DOHH2 (cell line): ENCODE results near the gene RPP40.
"Not testable (repeated sequence)": the region's sequence is repeated elsewhere in the genome, so short reads cannot be mapped to it uniquely, and the experiment has no call there.

Source experiments
- H3F3A ChIP-seq: fragments of 200-600 bp; sonication (generic), shearing (Covaris generic); 2 replicates; pipeline ENCODE4 v1.6.0; 2016; ENCODE audit warnings: antibody characterized with exemption, mild to moderate bottlenecking; ENCODE audit not compliant: control insufficient read depth, insufficient read depth
- H3K27ac ChIP-seq: fragments of 200-600 bp; sonication (generic); 2 replicates; pipeline ENCODE4 v1.5.1; 2014; ENCODE audit warnings: low read depth, mild to moderate bottlenecking, low read length, moderate library complexity
- H3K27me3 ChIP-seq: fragments of 200-600 bp; sonication (generic); 2 replicates; pipeline ENCODE4 v1.6.1; 2014; ENCODE audit warnings: mild to moderate bottlenecking, low read length, mixed read lengths; ENCODE audit not compliant: control insufficient read depth
- H3K36me3 ChIP-seq: fragments of 200-600 bp; sonication (generic); 2 replicates; pipeline ENCODE4 v1.6.1; 2014; ENCODE audit warnings: mild to moderate bottlenecking, low read length, moderate library complexity, mixed read lengths; ENCODE audit not compliant: control insufficient read depth
- H3K4me1 ChIP-seq: fragments of 200-600 bp; sonication (generic); 2 replicates; pipeline ENCODE4 v1.6.1; 2014; ENCODE audit warnings: mild to moderate bottlenecking, low read length, mixed read lengths; ENCODE audit not compliant: control insufficient read depth
- H3K4me2 ChIP-seq: fragments of 200-600 bp; sonication (generic); 2 replicates; pipeline ENCODE4 v1.6.0; 2014; ENCODE audit warnings: mild to moderate bottlenecking, low read length, moderate library complexity
- H3K4me3 ChIP-seq: fragments of 200-600 bp; sonication (generic); 2 replicates; pipeline ENCODE4 v1.5.1; 2014; ENCODE audit warnings: mild to moderate bottlenecking, low read length, mixed read lengths
- H3K79me2 ChIP-seq: fragments of 200-600 bp; sonication (generic); 2 replicates; pipeline ENCODE4 v1.6.1; 2014; ENCODE audit warnings: mild to moderate bottlenecking, low read length, mixed read lengths; ENCODE audit not compliant: control insufficient read depth
- H3K9me2 ChIP-seq: fragments of 200-600 bp; sonication (generic); replicated peaks from 2 replicates; pipeline ENCODE4 v1.6.1; 2014; ENCODE audit warnings: mild to moderate bottlenecking, low read length, mixed read lengths; ENCODE audit not compliant: control insufficient read depth
- H3K9me3 ChIP-seq: fragments of 200-600 bp; sonication (generic); 2 replicates; pipeline ENCODE4 v1.6.1; 2014; ENCODE audit warnings: antibody characterized with exemption, low read length, mixed read lengths; ENCODE audit not compliant: control insufficient read depth, insufficient read depth
- H4K20me1 ChIP-seq: fragments of 200-600 bp; sonication (generic); 2 replicates; pipeline ENCODE4 v1.6.0; 2014; ENCODE audit warnings: low read depth, mild to moderate bottlenecking, antibody characterized with exemption, low read length, moderate library complexity; ENCODE audit not compliant: control insufficient read depth, insufficient read depth
- CTCF ChIP-seq: fragments of 200-600 bp; sonication (generic); IDR thresholded peaks from one replicate; pipeline ENCODE4 v1.5.1; 2014; ENCODE audit warnings: antibody characterized with exemption, mild to moderate bottlenecking, low read depth, low read length; ENCODE audit not compliant: poor library complexity, severe bottlenecking
- EZH2phosphoT487 ChIP-seq: fragments of 200-600 bp; sonication (generic); IDR thresholded peaks from 2 replicates; pipeline ENCODE4 v1.6.1; 2017; ENCODE audit warnings: borderline replicate concordance, mild to moderate bottlenecking, antibody characterized with exemption, low read length, moderate library complexity, mixed read lengths

Gene RPP40

GRCh38 chr6:5034736-5035135, 30.9 kb upstream of the RPP40 start:
- no peak overlapping the region for H3K4me2 ChIP-seq
- no peaks in the 10 kb centered on the region for H3K9me3 ChIP-seq
- H4K20me1 ChIP-seq = no peaks in the 10 kb centered on the region
- no peaks in the 10 kb centered on the region for H3K27me3 ChIP-seq
- TF ChIP-seq CTCF = no peak
- TF ChIP-seq EZH2phosphoT487 = no peak
- peaks cover 8% of the 10 kb centered on the region for H3K4me1 ChIP-seq
- no peak overlapping the region for H3K4me3 ChIP-seq
- no peak overlapping the region for H3K27ac ChIP-seq
- H3F3A ChIP-seq = no peaks in the 10 kb centered on the region
- H3K9me2 ChIP-seq = no peaks in the 10 kb centered on the region
- H3K79me2 ChIP-seq = no peaks in the 10 kb centered on the region
- H3K36me3 ChIP-seq = no peaks in the 10 kb centered on the region

GRCh38 chr6:5034328-5034727, 30.5 kb upstream of the RPP40 start:
- no peaks in the 10 kb centered on the region for H3K9me2 ChIP-seq
- no peak overlapping the region for H3K4me3 ChIP-seq
- peaks cover 8% of the 10 kb centered on the region for H3K4me1 ChIP-seq
- no peaks in the 10 kb centered on the region for H3F3A ChIP-seq
- H4K20me1 ChIP-seq = no peaks in the 10 kb centered on the region
- H3K79me2 ChIP-seq = no peaks in the 10 kb centered on the region
- H3K9me3 ChIP-seq = no peaks in the 10 kb centered on the region
- no peaks in the 10 kb centered on the region for H3K36me3 ChIP-seq
- no peak for TF ChIP-seq EZH2phosphoT487
- no peak for TF ChIP-seq CTCF
- H3K4me2 ChIP-seq = no peak overlapping the region
- H3K27me3 ChIP-seq = no peaks in the 10 kb centered on the region
- no peak overlapping the region for H3K27ac ChIP-seq

- not testable (repeated sequence) for H3K4me3 ChIP-seq, H3K4me1 ChIP-seq, H3F3A ChIP-seq, H3K79me2 ChIP-seq, H4K20me1 ChIP-seq, H3K9me3 ChIP-seq, H3K27me3 ChIP-seq, H3K9me2 ChIP-seq, H3K4me2 ChIP-seq, H3K36me3 ChIP-seq, H3K27ac ChIP-seq
These were observed 29.5 kb upstream of the RPP40 start for GRCh38 chr6:5033214-5033904.

GRCh38 chr6:5032706-5033105, 28.9 kb upstream of the RPP40 start:
- H3K9me3 ChIP-seq, H4K20me1 ChIP-seq, H3K27ac ChIP-seq, H3K79me2 ChIP-seq, H3F3A ChIP-seq, H3K4me1 ChIP-seq, H3K4me2 ChIP-seq, H3K36me3 ChIP-seq, H3K4me3 ChIP-seq, H3K9me2 ChIP-seq, H3K27me3 ChIP-seq: not testable (repeated sequence)
